ENCODE measurements around the gene KLHL10. TPM values are rescaled to one million over a fixed set of nuclear protein-coding genes. Genes with fewer than 3 reads are reported as not detected.

Gene KLHL10
- total RNA-seq, 3 donors from 2014 or later (not counting 1 experiment from before 2014, with no cell fraction given): not detected

DNA sequence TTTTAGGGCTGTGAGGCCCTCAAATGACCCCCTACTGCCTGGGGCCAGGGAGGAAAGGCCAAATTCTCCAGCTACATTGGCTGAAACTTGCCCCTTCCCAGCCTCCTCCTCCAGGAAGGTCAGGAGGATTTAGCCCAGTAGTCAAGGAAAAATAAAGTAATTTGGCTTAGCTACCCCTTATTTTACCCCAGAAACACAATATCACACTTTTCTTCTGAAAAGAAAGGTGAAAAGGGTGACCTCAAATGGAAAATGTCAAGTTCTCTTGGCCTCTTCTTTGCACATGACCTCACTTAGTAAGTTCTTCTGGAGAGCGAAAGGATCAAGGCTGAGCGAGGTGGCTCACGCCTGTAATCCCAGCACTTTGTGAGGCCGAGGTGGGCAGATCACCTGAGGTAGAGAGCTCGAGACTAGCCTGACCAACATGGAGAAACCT is 43.1 kb upstream of the KLHL10 start:
- Mint-ChIP-seq H3K27me3 (ENCODE audit: low read depth in 2 of 2) (no peaks in the 10 kb centered on the region), H3K9me3 (no peaks in the 10 kb centered on the region), H3K36me3 (no peaks in the 10 kb centered on the region), H3K27ac (no peak overlapping the region), H3K4me3 (no peak overlapping the region), H3K4me1 (no peaks in the 10 kb centered on the region)
- DNase-seq (no peak), ATAC-seq (no peak)
- Histone ChIP-seq H3K36me3 (ENCODE audit: control insufficient read depth, insufficient read depth, low read length) (no peaks in the 10 kb centered on the region), H3K27ac (ENCODE audit: low read length) (no peak overlapping the region), H3K4me1 (ENCODE audit: control insufficient read depth, insufficient read depth, low read length) (no peaks in the 10 kb centered on the region), H3K4me3 (ENCODE audit: low read length) (no peak overlapping the region), H3K9me3 (ENCODE audit: control insufficient read depth, insufficient read depth, low read length) (no peaks in the 10 kb centered on the region), H3K27me3 (ENCODE audit: control insufficient read depth, insufficient read depth, low read length) (no peaks in the 10 kb centered on the region)
- intact Hi-C loops (cut with micrococcal nuclease): no loop called here
- TF ChIP-seq, protein P1, sequence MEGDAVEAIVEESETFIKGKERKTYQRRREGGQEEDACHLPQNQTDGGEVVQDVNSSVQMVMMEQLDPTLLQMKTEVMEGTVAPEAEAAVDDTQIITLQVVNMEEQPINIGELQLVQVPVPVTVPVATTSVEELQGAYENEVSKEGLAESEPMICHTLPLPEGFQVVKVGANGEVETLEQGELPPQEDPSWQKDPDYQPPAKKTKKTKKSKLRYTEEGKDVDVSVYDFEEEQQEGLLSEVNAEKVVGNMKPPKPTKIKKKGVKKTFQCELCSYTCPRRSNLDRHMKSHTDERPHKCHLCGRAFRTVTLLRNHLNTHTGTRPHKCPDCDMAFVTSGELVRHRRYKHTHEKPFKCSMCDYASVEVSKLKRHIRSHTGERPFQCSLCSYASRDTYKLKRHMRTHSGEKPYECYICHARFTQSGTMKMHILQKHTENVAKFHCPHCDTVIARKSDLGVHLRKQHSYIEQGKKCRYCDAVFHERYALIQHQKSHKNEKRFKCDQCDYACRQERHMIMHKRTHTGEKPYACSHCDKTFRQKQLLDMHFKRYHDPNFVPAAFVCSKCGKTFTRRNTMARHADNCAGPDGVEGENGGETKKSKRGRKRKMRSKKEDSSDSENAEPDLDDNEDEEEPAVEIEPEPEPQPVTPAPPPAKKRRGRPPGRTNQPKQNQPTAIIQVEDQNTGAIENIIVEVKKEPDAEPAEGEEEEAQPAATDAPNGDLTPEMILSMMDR (IDR thresholded peaks at IDR 0.05): no peak
- 94% methylated on average over 5 of the region's 5 CpGs for WGBS (ENCODE audit: insufficient coverage)

DNA sequence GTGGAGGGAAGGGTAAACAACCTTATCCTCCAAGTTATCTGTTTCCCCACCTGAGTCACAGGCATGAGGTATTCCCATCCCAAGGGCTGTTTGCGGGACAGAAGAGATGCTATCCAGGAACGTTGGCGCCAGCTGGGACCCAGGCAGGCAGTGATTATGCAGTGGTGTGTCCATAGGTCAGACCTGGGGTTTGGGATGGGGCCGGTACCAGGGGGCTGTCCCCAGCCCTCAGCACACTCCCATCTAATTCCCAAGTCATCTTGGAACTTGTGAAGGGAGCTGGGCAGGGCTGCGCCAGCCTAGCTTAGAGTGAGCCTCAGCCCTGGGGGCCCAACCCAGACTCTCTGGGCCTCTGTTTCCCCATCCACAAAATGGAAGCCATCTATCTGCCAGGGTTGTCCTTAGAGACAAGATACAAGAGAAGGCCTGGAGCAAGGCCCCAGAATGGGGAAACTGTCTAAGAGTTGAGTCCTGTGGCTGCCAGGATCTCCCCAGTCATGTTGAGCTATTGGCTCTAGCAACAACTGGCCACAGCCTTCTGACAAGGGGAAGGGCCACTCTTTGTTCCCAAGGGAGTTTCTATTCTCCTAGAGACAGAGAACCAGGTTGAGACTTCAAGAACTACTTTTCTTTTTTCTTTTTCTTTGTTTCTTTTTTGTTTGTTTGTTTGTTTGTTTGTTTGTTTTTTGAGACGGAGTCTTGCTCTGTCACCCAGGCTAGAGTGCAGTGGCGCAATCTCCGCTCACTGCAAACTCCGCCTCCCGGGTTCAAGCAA is 41.3 kb upstream of the KLHL10 start:
- no peaks in the 10 kb centered on the region for H3K27me3 Mint-ChIP-seq (ENCODE audit: low read depth in 2 of 2)
- Histone ChIP-seq H3K4me3 (ENCODE audit: low read length) (no peak overlapping the region), H3K4me1 (ENCODE audit: control insufficient read depth, insufficient read depth, low read length) (peaks cover under 1% of the 10 kb centered on the region), H3K27me3 (ENCODE audit: control insufficient read depth, insufficient read depth, low read length) (no peaks in the 10 kb centered on the region), H3K9me3 (ENCODE audit: control insufficient read depth, insufficient read depth, low read length) (no peaks in the 10 kb centered on the region), H3K27ac (ENCODE audit: low read length) (no peak overlapping the region), H3K36me3 (ENCODE audit: control insufficient read depth, insufficient read depth, low read length) (no peaks in the 10 kb centered on the region)
- H3K4me1 Mint-ChIP-seq: peaks cover 0 to 1% of the 10 kb centered on the region in 2 donors
- H3K27ac Mint-ChIP-seq: no peak overlapping the region
- H3K4me3 Mint-ChIP-seq: no peak overlapping the region
- no peaks in the 10 kb centered on the region for H3K36me3 Mint-ChIP-seq
- no peaks in the 10 kb centered on the region for H3K9me3 Mint-ChIP-seq
- intact Hi-C loops (cut with micrococcal nuclease): no loop called here
- DNase-seq (no peak), ATAC-seq (peak in 1 of 3 donors; percentile 5)
- TF ChIP-seq, protein P1 (IDR thresholded peaks at IDR 0.05): no peak
- WGBS (ENCODE audit: insufficient coverage): 94% methylated on average over 10 of the region's 10 CpGs

DNA sequence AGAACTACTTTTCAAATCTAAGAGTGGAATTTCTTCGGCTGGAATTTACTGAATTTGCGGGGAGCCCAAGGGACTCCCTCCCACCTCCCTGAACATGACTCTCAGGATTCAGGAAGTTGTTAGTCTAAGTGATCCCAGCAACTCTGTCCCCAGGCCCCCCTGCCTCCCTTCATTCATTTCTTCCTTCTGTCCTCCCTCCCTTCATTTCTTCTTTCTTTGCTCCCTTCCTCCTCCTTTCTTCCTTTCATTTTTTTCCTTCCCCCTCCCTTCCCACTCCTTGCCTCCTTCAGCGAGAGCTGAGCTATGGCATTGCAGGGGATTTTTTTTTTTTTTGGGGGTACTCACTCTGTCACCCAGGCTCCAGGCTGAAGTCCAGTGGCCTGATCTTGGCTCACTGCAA is 40.2 kb upstream of the KLHL10 start:
- Mint-ChIP-seq H3K4me1 (peaks cover 0 to 7% of the 10 kb centered on the region in 2 donors), H3K27ac (no peak overlapping the region), H3K9me3 (no peaks in the 10 kb centered on the region), H3K36me3 (no peaks in the 10 kb centered on the region), H3K27me3 (ENCODE audit: low read depth in 2 of 2) (peaks cover 0 to 2% of the 10 kb centered on the region in 2 donors), H3K4me3 (no peak overlapping the region)
- Histone ChIP-seq H3K27me3 (ENCODE audit: control insufficient read depth, insufficient read depth, low read length) (no peaks in the 10 kb centered on the region), H3K9me3 (ENCODE audit: control insufficient read depth, insufficient read depth, low read length) (no peaks in the 10 kb centered on the region), H3K4me3 (ENCODE audit: low read length) (no peak overlapping the region), H3K4me1 (ENCODE audit: control insufficient read depth, insufficient read depth, low read length) (peaks cover 5% of the 10 kb centered on the region), H3K27ac (ENCODE audit: low read length) (no peak overlapping the region), H3K36me3 (ENCODE audit: control insufficient read depth, insufficient read depth, low read length) (no peaks in the 10 kb centered on the region)
- intact Hi-C loops (cut with micrococcal nuclease): no loop called here
- no peak for ATAC-seq
- no peak for DNase-seq
- TF ChIP-seq, protein P1 (IDR thresholded peaks at IDR 0.05): no peak
- WGBS (ENCODE audit: insufficient coverage): 94% methylated on average over 3 of the region's 3 CpGs

All from natural killer cell (primary cell).